Choroid plexus epithelial cell (primary cell): ENCODE results near the gene CCDC187.

Source experiments
- DNase-seq: peaks from one replicate; pipeline ENCODE4 v3.0.0-alpha.2; 2010; ENCODE audit warnings: low read depth
- H3K4me3 ChIP-seq: 2 replicates; pipeline ENCODE4 v1.5.1; 2011; ENCODE audit warnings: low read depth, mild to moderate bottlenecking, control low read depth, low read length, moderate library complexity
- CTCF ChIP-seq: conservative IDR thresholded peaks from 2 replicates; pipeline ENCODE4 v1.5.1; 2011; ENCODE audit warnings: low read depth, mild to moderate bottlenecking, control low read depth, inconsistent platforms, low read length, moderate library complexity

CCDC187 gene

GRCh38 chr9:136343121-136343883, 39.4 kb upstream of the CCDC187 start:
- DNase-seq, result no peak
- H3K4me3 ChIP-seq, result no peak overlapping the region
- no peak for TF ChIP-seq CTCF

DNA sequence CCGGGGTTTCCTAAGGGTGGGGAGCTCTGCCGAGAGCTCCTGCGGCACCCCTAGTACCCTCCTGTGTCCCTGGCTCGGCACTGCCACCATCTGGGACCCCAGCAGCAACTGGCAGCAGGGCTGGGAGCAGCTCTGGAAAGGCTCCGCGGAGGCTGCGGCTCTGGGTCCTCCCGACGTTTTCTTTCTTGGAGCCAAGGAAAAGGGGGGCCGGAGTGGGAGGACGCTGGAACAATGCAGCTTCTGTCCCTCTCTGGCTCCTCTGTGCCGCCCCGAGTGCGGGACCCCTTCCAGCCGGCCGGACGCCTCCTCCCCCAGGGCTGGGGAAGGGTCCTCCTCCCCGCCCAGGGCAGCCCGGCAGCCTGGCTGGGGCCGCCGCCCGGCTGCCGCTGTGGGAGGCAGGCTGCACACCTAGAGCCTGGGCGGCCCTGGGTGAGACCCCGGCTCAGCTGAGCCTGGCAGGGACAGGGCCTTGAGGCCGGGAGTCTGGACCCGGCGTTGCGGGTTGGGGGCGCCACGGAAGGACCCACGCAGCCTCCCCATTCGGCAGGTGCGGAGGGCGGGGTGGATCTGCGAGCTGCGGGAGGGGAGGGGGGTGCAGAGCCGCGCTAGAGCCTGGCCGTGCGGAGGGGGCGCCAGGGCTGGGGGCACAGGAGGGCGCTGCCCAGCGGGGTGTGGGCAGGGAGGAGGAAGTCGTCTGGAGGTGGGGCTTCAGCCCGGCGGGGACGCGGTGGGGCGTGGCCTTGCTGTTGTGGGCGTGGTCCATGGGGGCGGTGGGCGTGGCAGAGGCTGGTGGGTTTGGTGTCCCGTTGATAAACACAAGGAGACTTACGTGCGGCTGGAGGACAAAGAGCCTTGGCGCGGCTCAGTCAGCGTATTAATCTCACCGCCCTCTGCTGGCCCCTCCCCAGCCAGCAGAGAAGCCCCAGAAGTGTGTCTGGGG, 38.6 kb upstream of the CCDC187 start:
- H3K4me3 ChIP-seq, result peak overlapping the region; percentile 11
- no peak for TF ChIP-seq CTCF
- DNase-seq, result peak; percentile 79

DNA sequence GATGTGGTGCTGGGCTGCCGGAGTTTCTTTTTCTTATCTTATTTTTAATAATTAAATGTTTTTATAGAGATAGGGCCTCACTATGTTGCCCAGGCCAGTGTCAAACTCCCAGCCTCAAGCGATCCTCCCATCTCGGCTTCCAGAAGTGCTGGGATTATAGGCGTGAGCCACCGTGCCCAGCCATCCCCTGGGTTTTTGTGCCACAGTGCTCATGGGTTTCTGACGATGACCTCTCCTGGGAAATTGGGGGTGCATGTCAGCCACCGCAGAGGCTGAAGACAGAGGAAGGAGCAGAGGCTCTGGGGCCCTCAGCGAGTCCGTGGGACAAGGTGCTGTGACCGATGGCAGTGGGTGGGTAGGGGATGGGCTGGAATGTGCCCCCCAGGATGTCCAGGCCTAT, 37.9 kb upstream of the CCDC187 start:
- DNase-seq, result no peak
- no peak overlapping the region for H3K4me3 ChIP-seq
- TF ChIP-seq CTCF, result no peak

DNA sequence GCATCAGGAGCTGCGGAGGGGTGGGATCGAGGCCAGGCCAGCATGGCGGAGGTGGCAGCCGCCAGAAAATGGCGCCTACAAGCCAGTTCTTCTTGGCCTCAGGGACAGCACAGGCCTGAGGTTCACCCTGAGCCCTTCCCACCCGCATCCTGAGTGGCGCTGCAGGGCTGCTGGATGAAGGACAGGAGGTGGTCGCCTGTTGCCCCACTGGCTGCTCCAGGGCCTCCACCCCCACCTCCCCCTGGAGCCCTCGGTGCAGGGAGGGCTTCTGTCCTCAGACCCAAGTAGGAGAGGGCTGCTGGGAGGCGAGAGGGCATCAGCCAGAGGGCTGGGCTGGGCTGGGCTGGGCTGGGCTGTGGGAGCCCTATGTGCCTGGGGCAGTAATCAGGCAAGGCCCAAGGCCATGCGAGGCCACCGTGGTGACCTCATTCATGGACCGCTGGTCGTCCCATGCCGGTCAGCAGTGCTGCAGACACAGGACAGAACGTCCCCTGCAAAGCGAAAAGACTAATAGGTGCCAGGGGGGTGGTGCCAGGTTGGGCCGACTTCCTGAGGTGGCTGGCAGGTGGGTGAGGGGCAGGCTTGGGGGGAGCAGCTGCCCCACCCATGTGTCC, 37.3 kb upstream of the CCDC187 start:
- TF ChIP-seq CTCF, result no peak
- no peak overlapping the region for H3K4me3 ChIP-seq
- no peak for DNase-seq

- no peak for DNase-seq
- H3K4me3 ChIP-seq, result no peak overlapping the region
- TF ChIP-seq CTCF, result no peak
These were observed 36.6 kb upstream of the CCDC187 start for GRCh38 chr9:136340356-136341041.

- H3K4me3 ChIP-seq, result no peak overlapping the region
- no peak for DNase-seq
- no peak for TF ChIP-seq CTCF
These were observed 36.0 kb upstream of the CCDC187 start for GRCh38 chr9:136339958-136340310.
